K562 (cell line): ENCODE measurements around the gene ARHGAP26. TPM values are rescaled to one million over a fixed set of nuclear protein-coding genes. Genes with fewer than 3 reads are reported as not detected.

Source experiments
- BCLAF1 ChIP-seq, 2 experiments: fragments of 450-650 bp in 1 of 2; IDR thresholded peaks; 2 replicates each; pipeline ENCODE4 v1.6.1; 2011 to 2017; ENCODE audit warnings: low read depth in 2 of 2, antibody characterized with exemption in 1 of 2, borderline replicate concordance in 1 of 2, low read length in 1 of 2, mild to moderate bottlenecking in 1 of 2, mixed read lengths in 1 of 2; ENCODE audit not compliant: control insufficient read depth in 1 of 2
- CHAMP1 ChIP-seq: fragments of 450-650 bp; IDR thresholded peaks from 2 replicates; pipeline ENCODE4 v1.6.1; 2016; ENCODE audit warnings: mild to moderate bottlenecking
- ESRRA ChIP-seq: fragments of 450-650 bp; IDR thresholded peaks from 2 replicates; pipeline ENCODE4 v1.6.1; 2014; ENCODE audit warnings: low read depth, mild to moderate bottlenecking, moderate library complexity, borderline replicate concordance
- ESRRB ChIP-seq: fragments of 250-450 bp; sonication (Bioruptor Pico); IDR thresholded peaks from 2 replicates; pipeline ENCODE4 v1.5.0; 2020; ENCODE audit warnings: mild to moderate bottlenecking, moderate library complexity, borderline replicate concordance
- FOS ChIP-seq: IDR thresholded peaks from 3 replicates; pipeline ENCODE4 v1.6.1; 2011; ENCODE audit not compliant: insufficient read length; ENCODE audit errors: extremely low read depth
- IRF2 ChIP-seq: sonication (generic); formaldehyde crosslinking; IDR thresholded peaks from 2 replicates; pipeline ENCODE4 v1.8.1; 2022; ENCODE audit warnings: mild to moderate bottlenecking, missing genetic modification reagents
- MYNN ChIP-seq, 2 experiments: sonication (generic); formaldehyde crosslinking in 1 of 2; IDR thresholded peaks; 2 replicates each; pipeline versions ENCODE4 v1.5.0 to v1.6.1; 2016 to 2020; ENCODE audit warnings: antibody characterized with exemption in 1 of 2, missing genetic modification reagents in 1 of 2
- NEUROD1 ChIP-seq: fragments of 150-350 bp; IDR thresholded peaks from 2 replicates; pipeline ENCODE4 v1.6.1; 2014; ENCODE audit warnings: borderline replicate concordance, low read length, low read depth; ENCODE audit not compliant: partially characterized antibody
- NR1H2 ChIP-seq: sonication (generic); formaldehyde crosslinking; IDR thresholded peaks from 2 replicates; pipeline ENCODE4 v1.4.0; 2020; ENCODE audit warnings: mild to moderate bottlenecking, missing genetic modification reagents
- OTX1 ChIP-seq: fragments of 450-650 bp; formaldehyde crosslinking; IDR thresholded peaks from 2 replicates; pipeline ENCODE4 v1.4.0; 2022; ENCODE audit warnings: mild to moderate bottlenecking
- POLR2AphosphoS5 ChIP-seq: IDR thresholded peaks from 2 replicates; pipeline ENCODE4 v1.6.1; 2011; ENCODE audit warnings: mild to moderate bottlenecking, low read depth, low read length, moderate library complexity; ENCODE audit not compliant: control insufficient read depth, insufficient read depth
- PREB ChIP-seq: sonication (generic); formaldehyde crosslinking; IDR thresholded peaks from 2 replicates; pipeline ENCODE4 v1.8.1; 2023; ENCODE audit warnings: mild to moderate bottlenecking, missing genetic modification reagents
- RBM14 ChIP-seq: fragments of 200-400 bp; formaldehyde crosslinking; IDR thresholded peaks from 2 replicates; pipeline ENCODE4 v1.6.1; 2018; ENCODE audit warnings: low read depth, mild to moderate bottlenecking, low read length, moderate library complexity, borderline replicate concordance; ENCODE audit not compliant: insufficient read depth
- RBM34 ChIP-seq: fragments of 200-400 bp; formaldehyde crosslinking; IDR thresholded peaks from 2 replicates; pipeline ENCODE4 v1.6.1; 2018; ENCODE audit warnings: low read length, borderline replicate concordance; ENCODE audit not compliant: insufficient read depth
- STAT5B ChIP-seq: fragments of 250-450 bp; sonication (Bioruptor Pico); IDR thresholded peaks from 2 replicates; pipeline ENCODE4 v1.8.0; 2021; ENCODE audit warnings: mild to moderate bottlenecking, inconsistent platforms
- ZBTB43 ChIP-seq: sonication (generic); formaldehyde crosslinking; IDR thresholded peaks from 2 replicates; pipeline ENCODE4 v1.8.0; 2023; ENCODE audit warnings: mild to moderate bottlenecking, missing genetic modification reagents
- ZNF408 ChIP-seq: fragments of 250-450 bp; sonication (Bioruptor Pico); IDR thresholded peaks from 2 replicates; pipeline ENCODE4 v1.4.0; 2020; ENCODE audit warnings: low read depth, mild to moderate bottlenecking, moderate library complexity
- ZNF586 ChIP-seq: fragments of 450-650 bp; formaldehyde crosslinking; conservative IDR thresholded peaks from 2 replicates; pipeline ENCODE4 v1.4.0; 2020; ENCODE audit warnings: mild to moderate bottlenecking, moderate library complexity
- polyA plus RNA-seq, 8 experiments: library from polyadenylated mRNA; depleted of rRNA in 4 of 8; stranded (reverse) in 5 of 8; unstranded in 3 of 8; fragments of >200 nt; fragmentation: Nextera tagmentation in 2 of 8; fragmentation: Illumina TruSeq in 1 of 8; extraction: Ambion mirVana in 2 of 8; extraction: Trizol in 1 of 8; gene quantifications; 2 replicates each; pipeline versions ENCODE4 v1.2.1 to v1.2.3, GENCODE V29; 2011 to 2014; ENCODE audit warnings: inconsistent platforms in 1 of 8, missing spikeins in 1 of 8
- total RNA-seq, 7 experiments: library from RNA; depleted of rRNA in 6 of 7; stranded (reverse); fragments of >200 nt in 6 of 7; fragmentation: Illumina TruSeq in 2 of 7; extraction: Trizol in 2 of 7; gene quantifications; 2 replicates each; pipeline versions ENCODE4 v1.2.1 to v1.2.3, GENCODE V29; 2011 to 2021; ENCODE audit warnings: low replicate concordance in 1 of 7

Gene ARHGAP26
- total and polyA plus RNA-seq, 9 of the 15 experiments (the other 6 are each of a cell fraction or from before 2014, with no cell fraction given): 0.13 to 1.1 (median 0.55) TPM

- TF ChIP-seq PREB (CRISPR knock-in tag): no peak
- no peak for TF ChIP-seq MYNN (IDR thresholded peaks at IDR 0.05)
- no peak for TF ChIP-seq MYNN (CRISPR knock-in tag; IDR thresholded peaks at IDR 0.05)
- no peak for TF ChIP-seq NEUROD1
- no peak for TF ChIP-seq ZNF586
- TF ChIP-seq ESRRB (CRISPR knock-in tag): no peak
- no peak for TF ChIP-seq ZBTB43 (CRISPR knock-in tag)
- TF ChIP-seq RBM14: no peak
- TF ChIP-seq RBM34: 0 out of 2 replicates have a peak, but pooled peaks have one; percentile 55
- TF ChIP-seq FOS: peak; percentile 28
- TF ChIP-seq OTX1 (CRISPR knock-in tag): no peak
- TF ChIP-seq STAT5B (CRISPR knock-in tag): no peak
- no peak for TF ChIP-seq IRF2 (CRISPR knock-in tag)
- TF ChIP-seq ZNF408 (CRISPR knock-in tag): no peak
- TF ChIP-seq ESRRA: no peak
- no peak for TF ChIP-seq BCLAF1 (IDR thresholded peaks at IDR 0.05; ENCODE audit: borderline replicate concordance in 1 of 2, control insufficient read depth in 1 of 2, low read depth in 2 of 2, low read length in 1 of 2)
- no peak for TF ChIP-seq CHAMP1
- no peak for TF ChIP-seq NR1H2 (CRISPR knock-in tag)
- no peak for TF ChIP-seq POLR2AphosphoS5
Observed at GRCh38 chr5:142769793-142770649, at the start of gene ARHGAP26 (continued).
